Neural crest cell (in vitro differentiated cells): ENCODE results near the gene ATAT1. TPM values are rescaled to one million over a fixed set of nuclear protein-coding genes. Genes with fewer than 3 reads are reported as not detected.

Experiments used
- DNase-seq: peaks from one replicate; pipeline ENCODE4 v3.0.0; 2021; ENCODE audit warnings: low read depth, mixed read lengths, low spot score
- H3K27ac Mint-ChIP-seq: one replicate; pipeline ENCODE4 v1.8.0; 2021; ENCODE audit warnings: mild to moderate bottlenecking, mixed read lengths; ENCODE audit not compliant: unreplicated experiment
- H3K27me3 Mint-ChIP-seq: 2 replicates; pipeline ENCODE4 v1.8.0; 2021; ENCODE audit warnings: low read depth, mild to moderate bottlenecking, mixed read lengths
- H3K36me3 Mint-ChIP-seq: 2 replicates; pipeline ENCODE4 v1.8.0; 2021; ENCODE audit warnings: low read depth, mild to moderate bottlenecking, mixed read lengths
- H3K4me1 Mint-ChIP-seq: 2 replicates; pipeline ENCODE4 v1.8.0; 2021; ENCODE audit warnings: mixed read lengths
- H3K4me3 Mint-ChIP-seq: one replicate; pipeline ENCODE4 v1.8.0; 2021; ENCODE audit warnings: mild to moderate bottlenecking, mixed read lengths
- H3K9me3 Mint-ChIP-seq: 2 replicates; pipeline ENCODE4 v1.8.0; 2021; ENCODE audit warnings: mixed read lengths
- CTCF ChIP-seq: fragments of 200-600 bp; sonication (generic); conservative IDR thresholded peaks from 2 replicates; pipeline ENCODE4 v1.5.0; 2021; ENCODE audit warnings: antibody characterized with exemption, mild to moderate bottlenecking
- total RNA-seq: library from RNA; stranded (reverse); gene quantifications from 2 replicates; pipeline ENCODE4 v1.2.1, GENCODE V29; 2021

Gene ATAT1
- total RNA-seq, 1 donor from 2014 or later, result 58.2 TPM

GRCh38 chr6:30646450-30647241, 20.0 kb downstream of the ATAT1 start, which contains the start of gene C6orf136:
Gene C6orf136, plus strand, starts transcription at chr6:30647133. Its CDS starts 99 bp downstream, at chr6:30647232.
- H3K4me3 Mint-ChIP-seq, result peak within 1 kb of the TSS; percentile 94
- H3K27ac Mint-ChIP-seq, result peak within 1 kb of the TSS; percentile 87
- no peak for TF ChIP-seq CTCF
- no peaks in the 10 kb centered on the region for H3K9me3 Mint-ChIP-seq
- DNase-seq, result peak; percentile 79
- H3K4me1 Mint-ChIP-seq, result peaks cover 21% of the 10 kb centered on the region
- H3K27me3 Mint-ChIP-seq, result no peaks in the 10 kb centered on the region
- peaks cover 2% of the 10 kb centered on the region for H3K36me3 Mint-ChIP-seq

- Mint-ChIP-seq H3K27me3 (no peaks in the 10 kb centered on the region), H3K9me3 (no peaks in the 10 kb centered on the region), H3K27ac (peak overlapping the region; percentile 87), H3K4me1 (peaks cover 21% of the 10 kb centered on the region), H3K4me3 (peak overlapping the region; percentile 94), H3K36me3 (peaks cover 5% of the 10 kb centered on the region)
- TF ChIP-seq CTCF, result no peak
- DNase-seq, result peak; percentile 67
Observed at GRCh38 chr6:30647242-30648116, 20.8 kb downstream of the ATAT1 start.

- no peaks in the 10 kb centered on the region for H3K9me3 Mint-ChIP-seq
- peaks cover 9% of the 10 kb centered on the region for H3K36me3 Mint-ChIP-seq
- DNase-seq, result no peak
- H3K4me1 Mint-ChIP-seq, result peaks cover 14% of the 10 kb centered on the region
- H3K4me3 Mint-ChIP-seq, result peak overlapping the region; percentile 83
- H3K27me3 Mint-ChIP-seq, result no peaks in the 10 kb centered on the region
- no peak overlapping the region for H3K27ac Mint-ChIP-seq
- no peak for TF ChIP-seq CTCF
Observed at GRCh38 chr6:30651143-30651542, 24.5 kb downstream of the ATAT1 start.

- Mint-ChIP-seq H3K4me3 (peak overlapping the region; percentile 27), H3K4me1 (no peaks in the 10 kb centered on the region), H3K36me3 (peaks cover 14% of the 10 kb centered on the region), H3K27ac (no peak overlapping the region), H3K27me3 (no peaks in the 10 kb centered on the region), H3K9me3 (no peaks in the 10 kb centered on the region)
- no peak for TF ChIP-seq CTCF
- DNase-seq, result no peak
Observed at GRCh38 chr6:30654798-30655742, 28.4 kb downstream of the ATAT1 start.

GRCh38 chr6:30655743-30656094, 29.0 kb downstream of the ATAT1 start:
- Mint-ChIP-seq H3K4me3 (no peak overlapping the region), H3K27me3 (no peaks in the 10 kb centered on the region), H3K36me3 (peaks cover 15% of the 10 kb centered on the region), H3K27ac (no peak overlapping the region), H3K4me1 (no peaks in the 10 kb centered on the region), H3K9me3 (no peaks in the 10 kb centered on the region)
- DNase-seq, result no peak
- no peak for TF ChIP-seq CTCF
